GM18858 (cell line): ENCODE measurements around the gene RMND5B.
"Not testable (repeated sequence)": the region's sequence is repeated elsewhere in the genome, so short reads cannot be mapped to it uniquely, and the experiment has no call there.

ENCODE experiments used
- ATAC-seq: cut with Tn5 transposase; IDR thresholded peaks from one replicate; pipeline ENCODE4 v1.9.1; 2021; ENCODE audit not compliant: unreplicated experiment

The RMND5B gene

GRCh38 chr5:178130576-178131445 is at the start of gene RMND5B:
TSS of gene RMND5B (plus strand) at chr5:178131014. CDS start at chr5:178138120, 7,106 bp downstream.
- ATAC-seq, result peak; percentile 82

GRCh38 chr5:178081571-178082243 is 49.1 kb upstream of the RMND5B start:
- no peak for ATAC-seq

- no peak for ATAC-seq
Observed at GRCh38 chr5:178083922-178084321, 46.9 kb upstream of the RMND5B start.

- no peak for ATAC-seq
Observed at GRCh38 chr5:178085316-178085715, 45.5 kb upstream of the RMND5B start.

GRCh38 chr5:178086266-178086665 is 44.5 kb upstream of the RMND5B start:
- ATAC-seq, result no peak

- ATAC-seq, result not testable (repeated sequence)
Observed at GRCh38 chr5:178087199-178087598, 43.6 kb upstream of the RMND5B start.

GRCh38 chr5:178090856-178091255 is 40.0 kb upstream of the RMND5B start:
- ATAC-seq, result no peak

GRCh38 chr5:178093134-178093533 is 37.7 kb upstream of the RMND5B start:
- ATAC-seq, result no peak

GRCh38 chr5:178094345-178094744 is 36.5 kb upstream of the RMND5B start:
- ATAC-seq, result no peak

- no peak for ATAC-seq
Observed at GRCh38 chr5:178098685-178099084, 32.1 kb upstream of the RMND5B start.

GRCh38 chr5:178103612-178104011 is 27.2 kb upstream of the RMND5B start:
- ATAC-seq, result no peak

- no peak for ATAC-seq
Observed at GRCh38 chr5:178104492-178104891, 26.3 kb upstream of the RMND5B start.

- no peak for ATAC-seq
Observed at GRCh38 chr5:178106086-178106485, 24.7 kb upstream of the RMND5B start.

- peak; percentile 57 for ATAC-seq
Observed at GRCh38 chr5:178106556-178107239, 24.1 kb upstream of the RMND5B start.

- ATAC-seq, result no peak
Observed at GRCh38 chr5:178107756-178108310, 23.0 kb upstream of the RMND5B start.

GRCh38 chr5:178108446-178108845 is 22.4 kb upstream of the RMND5B start:
- ATAC-seq, result no peak

- ATAC-seq, result no peak
Observed at GRCh38 chr5:178108966-178109365, 21.8 kb upstream of the RMND5B start.

GRCh38 chr5:178110511-178110910 is 20.3 kb upstream of the RMND5B start:
- ATAC-seq, result no peak

GRCh38 chr5:178111925-178112324 is 18.9 kb upstream of the RMND5B start:
- no peak for ATAC-seq

- ATAC-seq, result no peak
Observed at GRCh38 chr5:178112545-178112944, 18.3 kb upstream of the RMND5B start.

GRCh38 chr5:178113141-178113787 is 17.6 kb upstream of the RMND5B start, which contains the start of gene N4BP3:
TSS of gene N4BP3 (plus strand) at chr5:178113532. CDS start at chr5:178119584, 6,052 bp downstream.
- peak; percentile 51 for ATAC-seq
